Hepatocyte (in vitro differentiated cells): ENCODE measurements around the gene ARMC5. TPM values are rescaled to one million over a fixed set of nuclear protein-coding genes. Genes with fewer than 3 reads are reported as not detected.

Experiments
- DNase-seq: peaks from one replicate; pipeline ENCODE4 v3.0.0-alpha.2; 2016; ENCODE audit warnings: low spot score
- H2AFZ ChIP-seq: fragments of 200-600 bp; sonication (generic); 2 replicates; pipeline ENCODE4 v1.6.0; 2016; ENCODE audit warnings: antibody characterized with exemption, mild to moderate bottlenecking
- H3K27ac ChIP-seq: fragments of 200-600 bp; sonication (generic); 2 replicates; pipeline ENCODE4 v1.5.1; 2016; ENCODE audit warnings: mild to moderate bottlenecking
- H3K27me3 ChIP-seq: fragments of 200-600 bp; sonication (generic); 2 replicates; pipeline ENCODE4 v1.6.1; 2016
- H3K36me3 ChIP-seq: fragments of 200-600 bp; sonication (generic); replicated peaks from 2 replicates; pipeline ENCODE4 v1.5.1; 2016; ENCODE audit warnings: low read depth; ENCODE audit not compliant: insufficient read depth
- H3K4me1 ChIP-seq: fragments of 200-600 bp; sonication (generic); 2 replicates; pipeline ENCODE4 v1.5.1; 2016; ENCODE audit warnings: mild to moderate bottlenecking, moderate library complexity; ENCODE audit not compliant: insufficient read depth
- H3K4me2 ChIP-seq: fragments of 200-600 bp; sonication (generic); 2 replicates; pipeline ENCODE4 v1.6.0; 2016
- H3K4me3 ChIP-seq: fragments of 200-600 bp; sonication (generic); 2 replicates; pipeline ENCODE4 v1.5.1; 2016; ENCODE audit warnings: mild to moderate bottlenecking
- H3K79me2 ChIP-seq: fragments of 200-600 bp; sonication (generic); 2 replicates; pipeline ENCODE4 v1.6.0; 2017; ENCODE audit warnings: mild to moderate bottlenecking
- H3K9me2 ChIP-seq: fragments of 200-600 bp; sonication (generic); replicated peaks from 2 replicates; pipeline ENCODE4 v1.6.0; 2017; ENCODE audit warnings: mild to moderate bottlenecking; ENCODE audit not compliant: insufficient read depth
- H3K9me3 ChIP-seq: fragments of 200-600 bp; sonication (generic); 2 replicates; pipeline ENCODE4 v1.5.1; 2016; ENCODE audit warnings: low read depth, mild to moderate bottlenecking
- H4K20me1 ChIP-seq: fragments of 200-600 bp; sonication (generic); 2 replicates; pipeline ENCODE4 v1.6.0; 2016; ENCODE audit warnings: mild to moderate bottlenecking; ENCODE audit not compliant: insufficient read depth, poor library complexity, severe bottlenecking
- CTCF ChIP-seq: fragments of 200-600 bp; sonication (generic); IDR thresholded peaks from 2 replicates; pipeline ENCODE4 v1.5.1; 2016; ENCODE audit warnings: antibody characterized with exemption, mild to moderate bottlenecking; ENCODE audit not compliant: poor library complexity
- EZH2 ChIP-seq: fragments of 200-600 bp; sonication (generic); IDR thresholded peaks from 2 replicates; pipeline ENCODE4 v1.6.1; 2016; ENCODE audit warnings: antibody characterized with exemption, mild to moderate bottlenecking, borderline replicate concordance
- EZH2phosphoT487 ChIP-seq: fragments of 200-600 bp; sonication (generic); IDR thresholded peaks from one replicate; pipeline ENCODE4 v1.6.1; 2018; ENCODE audit warnings: antibody characterized with exemption, mild to moderate bottlenecking, low read depth, moderate library complexity; ENCODE audit not compliant: unreplicated experiment, severe bottlenecking
- WGBS: methylation state at CpG from one replicate; pipeline ENCODE4 v1.1.6; 2016; ENCODE audit warnings: low lambda C conversion rate; ENCODE audit errors: missing lambda C conversion rate; 5-methylcytosine and 5-hydroxymethylcytosine counted together
- polyA plus RNA-seq: library from polyadenylated mRNA; unstranded; fragments of >200 nt; fragmentation: Nextera tagmentation; extraction: Ambion mirVana; gene quantifications from 2 replicates; pipeline ENCODE4 v1.2.1, GENCODE V29; 2016
- total RNA-seq: library from RNA; depleted of rRNA; stranded (reverse); fragments of >200 nt; gene quantifications from 2 replicates; pipeline ENCODE4 v1.2.3, GENCODE V29; 2014

The ARMC5 gene
- total and polyA plus RNA-seq, 2 experiments from 2014 or later = 12.2 to 19.4 TPM

- H3K27ac ChIP-seq = peak overlapping the region; percentile 35
- WGBS = 89% methylated on average over 5 of the region's 5 CpGs
- H3K9me2 ChIP-seq = no peaks in the 10 kb centered on the region
- peaks cover 25% of the 10 kb centered on the region for H3K4me1 ChIP-seq
- no peak overlapping the region for H3K4me2 ChIP-seq
- H3K9me3 ChIP-seq = no peaks in the 10 kb centered on the region
- TF ChIP-seq EZH2phosphoT487 (no peak), EZH2 (no peak), CTCF (no peak)
- no peaks in the 10 kb centered on the region for H3K27me3 ChIP-seq
- no peak overlapping the region for H2AFZ ChIP-seq
- H4K20me1 ChIP-seq = no peaks in the 10 kb centered on the region
- no peak overlapping the region for H3K4me3 ChIP-seq
- H3K79me2 ChIP-seq = peaks cover 11% of the 10 kb centered on the region
- H3K36me3 ChIP-seq = no peaks in the 10 kb centered on the region
- no peak for DNase-seq
These were observed 8.1 kb upstream of the ARMC5 start for GRCh38 chr16:31451201-31451600.

GRCh38 chr16:31451681-31452351 lies 7.5 kb upstream of the ARMC5 start:
- Histone ChIP-seq H3K27me3 (no peaks in the 10 kb centered on the region), H3K79me2 (peaks cover 16% of the 10 kb centered on the region), H3K27ac (peak overlapping the region; percentile 35), H4K20me1 (peaks cover 4% of the 10 kb centered on the region), H3K36me3 (no peaks in the 10 kb centered on the region), H2AFZ (no peak overlapping the region), H3K9me2 (no peaks in the 10 kb centered on the region), H3K4me1 (peaks cover 25% of the 10 kb centered on the region), H3K4me2 (no peak overlapping the region), H3K9me3 (no peaks in the 10 kb centered on the region), H3K4me3 (no peak overlapping the region)
- peak; percentile 89 for DNase-seq
- 38% methylated on average over 11 of the region's 11 CpGs for WGBS
- TF ChIP-seq CTCF = peak; percentile 53
- TF ChIP-seq EZH2phosphoT487 = no peak

- Histone ChIP-seq H3K27ac (peak overlapping the region; percentile 61), H3K4me2 (no peak overlapping the region), H3K36me3 (no peaks in the 10 kb centered on the region), H2AFZ (no peak overlapping the region), H3K4me1 (peaks cover 34% of the 10 kb centered on the region), H3K9me2 (no peaks in the 10 kb centered on the region), H3K79me2 (peaks cover 25% of the 10 kb centered on the region), H4K20me1 (peaks cover 12% of the 10 kb centered on the region), H3K27me3 (no peaks in the 10 kb centered on the region), H3K9me3 (no peaks in the 10 kb centered on the region), H3K4me3 (no peak overlapping the region)
- DNase-seq = no peak
- TF ChIP-seq CTCF (no peak), EZH2phosphoT487 (no peak), EZH2 (no peak)
- WGBS = 84% methylated on average over 3 of the region's 3 CpGs
These were observed 6.6 kb upstream of the ARMC5 start for GRCh38 chr16:31452631-31453106.
